ENCODE measurements around the gene ATP1A1. TPM values are rescaled to one million over a fixed set of nuclear protein-coding genes. Genes with fewer than 3 reads are reported as not detected.

The ATP1A1 gene
- polyA plus RNA-seq, 3 donors = 32.3 to 135 (median 32.7) TPM

DNA sequence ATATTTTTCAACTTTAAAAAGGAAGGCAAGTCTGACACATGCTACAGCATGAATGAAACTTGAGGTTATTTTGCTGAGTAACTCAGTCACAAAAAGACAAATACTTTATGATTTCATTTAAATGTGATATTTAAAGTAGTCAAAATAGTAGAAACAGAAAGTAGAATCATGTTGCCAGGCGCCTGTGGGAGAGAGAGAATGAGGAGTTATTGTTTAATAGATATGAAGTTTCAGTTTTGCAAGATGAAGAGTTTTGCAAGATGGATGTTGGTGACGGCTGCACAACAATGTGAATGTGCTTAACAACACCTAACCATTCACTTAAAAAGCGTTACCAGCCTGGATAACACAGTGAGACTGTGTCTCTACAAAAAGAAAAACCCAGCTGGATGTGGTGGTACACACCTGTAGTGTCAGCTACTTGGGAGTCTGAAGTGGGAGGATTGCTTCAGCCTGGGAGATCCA lies 20.7 kb upstream of the ATP1A1 start:
- H3K4me1 Mint-ChIP-seq = peaks cover 18% of the 10 kb centered on the region
- H3K27ac ChIP-seq (ENCODE audit: low read depth in 1 of 2, low read length in 2 of 2) = no peak overlapping the region
- no peaks in the 10 kb centered on the region for H3K36me3 ChIP-seq (replicated peaks in 1 of 2; ENCODE audit: control insufficient read depth in 1 of 2, insufficient read depth in 2 of 2, low read length in 2 of 2)
- H3K4me1 ChIP-seq (ENCODE audit: control insufficient read depth in 1 of 2, insufficient read depth in 2 of 2, low read length in 2 of 2) = no peaks in the 10 kb centered on the region
- no peak overlapping the region for H3K9ac ChIP-seq (ENCODE audit: insufficient read depth, low read length, poor library complexity, severe bottlenecking)
- H3K4me3 ChIP-seq (replicated peaks in 1 of 3; ENCODE audit: low read depth in 2 of 3, low read length in 3 of 3) = no peak overlapping the region
- H3K36me3 Mint-ChIP-seq = no peaks in the 10 kb centered on the region
- H2AFZ ChIP-seq (ENCODE audit: insufficient read depth, low read depth, low read length, poor library complexity, severe bottlenecking) = peak overlapping the region; percentile 3
- no peaks in the 10 kb centered on the region for H3K9me3 ChIP-seq (replicated peaks in 1 of 2; ENCODE audit: control insufficient read depth in 1 of 2, insufficient read depth in 1 of 2, low read length in 2 of 2)
- WGBS (ENCODE audit: insufficient coverage) = no CpG with 5 or more reads among the region's 3 CpGs
- H3K27ac Mint-ChIP-seq = peak overlapping the region in 1 of 7 donors; percentile 63
- DNase-seq = no peak
- intact Hi-C loops (cut with micrococcal nuclease) = loop anchor here in 1 of 2 donors (10.0 kb wide), 1 partner anchor 178 kb away; no protein-coding TSS in a partner anchor
- H3K27me3 Mint-ChIP-seq (ENCODE audit: low read depth in 3 of 3) = peaks cover 3 to 6% (median 6%) of the 10 kb centered on the region in 3 donors
- H3K9me3 Mint-ChIP-seq = peaks cover 0 to 8% (median 3%) of the 10 kb centered on the region in 7 donors
- peak overlapping the region; percentile 6 for H3K4me2 ChIP-seq (replicated peaks; ENCODE audit: extremely low read depth, low read length, poor library complexity, severe bottlenecking)
- H3K4me3 Mint-ChIP-seq = no peak overlapping the region
- no peaks in the 10 kb centered on the region for H4K20me1 ChIP-seq (ENCODE audit: insufficient read depth, low read length)
- no peak for TF ChIP-seq CTCF (IDR thresholded peaks at IDR 0.05)
- H3K79me2 ChIP-seq (ENCODE audit: insufficient read depth, low read length) = no peaks in the 10 kb centered on the region
- H3K27me3 ChIP-seq (ENCODE audit: control insufficient read depth in 2 of 2, insufficient read depth in 2 of 2, low read length in 2 of 2) = no peaks in the 10 kb centered on the region

DNA sequence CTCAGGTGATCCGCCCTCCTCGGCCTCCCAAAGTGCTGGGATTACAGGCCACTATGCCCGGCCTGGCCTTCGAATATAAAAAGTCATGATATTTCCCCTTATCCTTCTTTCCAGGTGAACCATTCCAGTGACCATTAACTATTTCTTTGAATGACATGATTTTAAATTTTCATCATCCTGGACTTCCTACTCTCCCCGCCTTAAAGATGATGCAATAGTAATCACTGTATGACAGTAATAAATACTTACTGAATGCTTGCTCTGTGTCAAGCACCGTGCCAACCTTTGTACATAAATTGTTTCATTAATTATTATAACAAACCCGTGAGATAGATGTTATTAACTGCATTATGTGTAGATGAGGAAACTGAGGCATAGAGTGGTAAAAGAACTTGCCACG lies 19.9 kb upstream of the ATP1A1 start:
- no peaks in the 10 kb centered on the region for H3K79me2 ChIP-seq (ENCODE audit: insufficient read depth, low read length)
- H3K27me3 Mint-ChIP-seq (ENCODE audit: low read depth in 3 of 3) = peaks cover 3 to 6% (median 6%) of the 10 kb centered on the region in 3 donors
- TF ChIP-seq CTCF (IDR thresholded peaks at IDR 0.05) = no peak
- H3K27ac ChIP-seq (ENCODE audit: low read depth in 1 of 2, low read length in 2 of 2) = no peak overlapping the region
- no peaks in the 10 kb centered on the region for H3K27me3 ChIP-seq (ENCODE audit: control insufficient read depth in 2 of 2, insufficient read depth in 2 of 2, low read length in 2 of 2)
- H3K9me3 Mint-ChIP-seq = peaks cover 0 to 7% (median 3%) of the 10 kb centered on the region in 7 donors
- no peak overlapping the region for H3K4me2 ChIP-seq (replicated peaks; ENCODE audit: extremely low read depth, low read length, poor library complexity, severe bottlenecking)
- WGBS (ENCODE audit: insufficient coverage) = 100% methylated on average over 3 of the region's 8 CpGs
- DNase-seq = no peak
- H3K36me3 ChIP-seq (replicated peaks in 1 of 2; ENCODE audit: control insufficient read depth in 1 of 2, insufficient read depth in 2 of 2, low read length in 2 of 2) = no peaks in the 10 kb centered on the region
- no peaks in the 10 kb centered on the region for H4K20me1 ChIP-seq (ENCODE audit: insufficient read depth, low read length)
- H2AFZ ChIP-seq (ENCODE audit: insufficient read depth, low read depth, low read length, poor library complexity, severe bottlenecking) = no peak overlapping the region
- H3K27ac Mint-ChIP-seq = no peak overlapping the region
- H3K4me1 Mint-ChIP-seq = peaks cover 18% of the 10 kb centered on the region
- intact Hi-C loops (cut with micrococcal nuclease) = loop anchor here in 1 of 2 donors (10.0 kb wide), 1 partner anchor 178 kb away; no protein-coding TSS in a partner anchor
- no peak overlapping the region for H3K4me3 ChIP-seq (replicated peaks in 1 of 3; ENCODE audit: low read depth in 2 of 3, low read length in 3 of 3)
- H3K9ac ChIP-seq (ENCODE audit: insufficient read depth, low read length, poor library complexity, severe bottlenecking) = no peak overlapping the region
- H3K9me3 ChIP-seq (replicated peaks in 1 of 2; ENCODE audit: control insufficient read depth in 1 of 2, insufficient read depth in 1 of 2, low read length in 2 of 2) = no peaks in the 10 kb centered on the region
- no peaks in the 10 kb centered on the region for H3K4me1 ChIP-seq (ENCODE audit: control insufficient read depth in 1 of 2, insufficient read depth in 2 of 2, low read length in 2 of 2)
- H3K4me3 Mint-ChIP-seq = no peak overlapping the region
- no peaks in the 10 kb centered on the region for H3K36me3 Mint-ChIP-seq

Data from CD14-positive monocyte (primary cell).